HepG2 (cell line): ENCODE measurements around the gene PRR30. TPM values are rescaled to one million over a fixed set of nuclear protein-coding genes. Genes with fewer than 3 reads are reported as not detected.
A peak's percentile ranks its signal among the peaks of the same experiment; 100 is the strongest.

Experiments used
- ARNT2 ChIP-seq: sonication (generic); formaldehyde crosslinking; IDR thresholded peaks from 2 replicates; pipeline ENCODE4 v1.8.0; 2022; ENCODE audit warnings: mild to moderate bottlenecking, low read depth, missing genetic modification reagents, moderate library complexity
- CENPBD1 ChIP-seq: sonication (generic); formaldehyde crosslinking; IDR thresholded peaks from 2 replicates; pipeline ENCODE4 v1.8.0; 2022; ENCODE audit warnings: missing genetic modification reagents, low read depth, mild to moderate bottlenecking, borderline replicate concordance
- CENPT ChIP-seq: sonication (generic); formaldehyde crosslinking; IDR thresholded peaks from 2 replicates; pipeline ENCODE4 v1.8.0; 2022; ENCODE audit warnings: low read depth, mild to moderate bottlenecking, moderate library complexity, missing genetic modification reagents
- FOXO4 ChIP-seq: sonication (generic); formaldehyde crosslinking; conservative IDR thresholded peaks from 2 replicates; pipeline ENCODE4 v1.8.1; 2023; ENCODE audit warnings: missing genetic modification reagents
- IKZF5 ChIP-seq: IDR thresholded peaks from 2 replicates; pipeline ENCODE4 v1.6.1; 2018; ENCODE audit warnings: missing genetic modification reagents, mild to moderate bottlenecking, missing compliant biosample characterization
- KAT8 ChIP-seq: IDR thresholded peaks from 2 replicates; pipeline ENCODE4 v1.6.1; 2016; ENCODE audit warnings: missing genetic modification reagents, missing compliant biosample characterization
- MEF2D ChIP-seq: sonication (generic); formaldehyde crosslinking; IDR thresholded peaks from 2 replicates; pipeline ENCODE4 v1.5.1; 2020; ENCODE audit warnings: mild to moderate bottlenecking, missing genetic modification reagents
- NFKB2 ChIP-seq: sonication (generic); formaldehyde crosslinking; IDR thresholded peaks from 2 replicates; pipeline ENCODE4 v1.4.0; 2020; ENCODE audit warnings: missing genetic modification reagents, borderline replicate concordance
- PHB2 ChIP-seq: fragments of 450-650 bp; IDR thresholded peaks from 2 replicates; pipeline ENCODE4 v1.6.1; 2018; ENCODE audit not compliant: partially characterized antibody
- PREB ChIP-seq: sonication (generic); formaldehyde crosslinking; IDR thresholded peaks from 2 replicates; pipeline ENCODE4 v1.4.0; 2020; ENCODE audit warnings: missing genetic modification reagents
- RBFOX2 ChIP-seq: fragments of 200-400 bp; formaldehyde crosslinking; IDR thresholded peaks from 2 replicates; pipeline ENCODE4 v1.6.1; 2017; ENCODE audit warnings: low read depth, mild to moderate bottlenecking, low read length
- SP4 ChIP-seq: sonication (generic); formaldehyde crosslinking; IDR thresholded peaks from 2 replicates; pipeline ENCODE4 v1.8.1; 2023; ENCODE audit warnings: mild to moderate bottlenecking, missing genetic modification reagents
- STAT5B ChIP-seq: sonication (generic); formaldehyde crosslinking; IDR thresholded peaks from 2 replicates; pipeline ENCODE4 v1.4.0; 2020; ENCODE audit warnings: missing genetic modification reagents
- TMF1 ChIP-seq: sonication (generic); formaldehyde crosslinking; IDR thresholded peaks from 2 replicates; pipeline ENCODE4 v1.8.1; 2022; ENCODE audit warnings: low read depth, missing genetic modification reagents
- ZBTB14 ChIP-seq: sonication (generic); formaldehyde crosslinking; IDR thresholded peaks from 2 replicates; pipeline ENCODE4 v1.4.0; 2020; ENCODE audit warnings: missing genetic modification reagents
- ZBTB46 ChIP-seq: sonication (generic); formaldehyde crosslinking; IDR thresholded peaks from 2 replicates; pipeline ENCODE4 v1.4.0; 2020; ENCODE audit warnings: mild to moderate bottlenecking, missing genetic modification reagents, borderline replicate concordance
- ZFP36L1 ChIP-seq: sonication (generic); formaldehyde crosslinking; IDR thresholded peaks from 2 replicates; pipeline ENCODE4 v1.8.0; 2022; ENCODE audit warnings: mild to moderate bottlenecking, missing genetic modification reagents, moderate library complexity
- ZNF431 ChIP-seq: sonication (generic); formaldehyde crosslinking; IDR thresholded peaks from 2 replicates; pipeline ENCODE4 v1.9.0; 2022; ENCODE audit warnings: missing genetic modification reagents, low read depth, mild to moderate bottlenecking, borderline replicate concordance
- ZNF513 ChIP-seq: sonication (generic); formaldehyde crosslinking; conservative IDR thresholded peaks from 2 replicates; pipeline ENCODE4 v1.5.0; 2020; ENCODE audit warnings: missing genetic modification reagents
- ZSCAN30 ChIP-seq: sonication (generic); formaldehyde crosslinking; IDR thresholded peaks from 2 replicates; pipeline ENCODE4 v1.5.0; 2020; ENCODE audit warnings: mild to moderate bottlenecking, missing genetic modification reagents
- polyA plus RNA-seq, 8 experiments: library from polyadenylated mRNA; depleted of rRNA in 3 of 8; stranded (reverse) in 7 of 8; unstranded in 1 of 8; fragments of >200 nt; fragmentation: Illumina TruSeq in 4 of 8; extraction: Trizol in 4 of 8; gene quantifications; 2 replicates each; pipeline versions ENCODE4 v1.2.1 to v1.2.3, GENCODE V29; 2011 to 2016; ENCODE audit warnings: low read depth in 4 of 8, missing spikeins in 1 of 8, mixed read lengths in 1 of 8; ENCODE audit not compliant: insufficient read depth in 1 of 8
- total RNA-seq, 5 experiments: library from RNA; depleted of rRNA; stranded (reverse); fragments of >200 nt; fragmentation: Illumina TruSeq; extraction: Trizol; gene quantifications; 2 replicates each; pipeline ENCODE4 v1.2.3, GENCODE V29; 2016; ENCODE audit warnings: low read depth in 1 of 5

The PRR30 gene
- total and polyA plus RNA-seq, 2 of the 13 experiments (the other 11 are each of a cell fraction or from before 2014, with no cell fraction given): not detected

GRCh38 chr2:27123302-27124150 lies 15.7 kb downstream of the PRR30 start, which contains the start of gene ABHD1 (continued):
- TF ChIP-seq STAT5B (CRISPR knock-in tag) (no peak), ZNF431 (no peak), NFKB2 (CRISPR knock-in tag) (peak; percentile 79; the same call in 1 of the 2 replicates), KAT8 (CRISPR knock-in tag) (peak; percentile 59; the same call in 1 of the 2 replicates), ZSCAN30 (no peak), ARNT2 (no peak; the same call in 1 of the 2 replicates), ZFP36L1 (no peak), RBFOX2 (peak; percentile 65), FOXO4 (CRISPR knock-in tag) (no peak), CENPT (no peak), MEF2D (CRISPR knock-in tag) (no peak), CENPBD1 (CRISPR knock-in tag) (no peak), PHB2 (no peak), ZBTB14 (CRISPR knock-in tag) (no peak), SP4 (CRISPR knock-in tag) (peak; percentile 84), ZBTB46 (0 out of 2 replicates have a peak, but pooled peaks have one; percentile 34), IKZF5 (0 out of 2 replicates have a peak, but pooled peaks have one; percentile 28), ZNF513 (CRISPR knock-in tag) (no peak), PREB (CRISPR knock-in tag) (no peak), TMF1 (CRISPR knock-in tag) (no peak)
